GM12878 (cell line): Measurements from ENCODE around the gene PDE7B. TPM values are rescaled to one million over a fixed set of nuclear protein-coding genes. Genes with fewer than 3 reads are reported as not detected.

ENCODE experiments used
- ATAC-seq: fragments of 200-7000 bp; cut with Tn5 transposase; 3 replicates; pipeline ENCODE4 v1.9.1; 2020; ENCODE audit warnings: mild to moderate bottlenecking, moderate library complexity
- BruUV-seq: library from RNA; stranded (reverse); fragments of 400-500 nt; replicated peaks from 2 replicates; lab custom pipeline; 2021; lab: Mats Ljungman, UMichigan
- CTCF ChIA-PET: fragments of 300-600 bp; sonication (Branson Sonifier 250); formaldehyde crosslinking; extraction: SDS; loops from one replicate; lab custom pipeline; 2021; ENCODE audit warnings: inconsistent platforms; lab: Yijun Ruan, JAX
- POLR2A ChIA-PET: fragments of 350-600 bp; formaldehyde crosslinking; extraction: SDS; loops from one replicate; lab custom pipeline; 2021; ENCODE audit warnings: inconsistent platforms; lab: Charles Lee
- RAD21 ChIA-PET: fragments of 300-600 bp; sonication (Branson Sonifier 250); formaldehyde crosslinking; loops from one replicate; lab custom pipeline; 2023; ENCODE audit warnings: antibody characterized with exemption; ENCODE audit not compliant: unreplicated experiment; lab: Charles Lee
- SMC1A ChIA-PET: fragments of 300-600 bp; sonication (Branson Sonifier 250); formaldehyde crosslinking; loops from one replicate; lab custom pipeline; 2023; ENCODE audit not compliant: unreplicated experiment, uncharacterized antibody; lab: Charles Lee
- DNase-seq: peaks from one replicate; pipeline ENCODE4 v3.0.0-alpha.2; 2011; ENCODE audit warnings: low read depth, low spot score
- FAIRE-seq: peaks from 3 replicates; lab custom pipeline; 2011; peaks lifted over from hg19 to GRCh38; lab: Jason Lieb, UNC
- H2AFZ ChIP-seq: 2 replicates; pipeline ENCODE4 v1.6.0; 2011; ENCODE audit warnings: low read depth, low read length, control low read depth; ENCODE audit not compliant: control insufficient read depth
- H3K27ac ChIP-seq: 2 replicates; pipeline ENCODE4 v1.5.1; 2011; ENCODE audit warnings: control low read depth; ENCODE audit not compliant: control insufficient read depth, insufficient read depth
- H3K27me3 ChIP-seq, 2 experiments: replicated peaks in 1 of 2; 2 replicates each; pipeline versions ENCODE4 v1.6.0 to v1.6.1; 2011; ENCODE audit warnings: low read length in 1 of 2; ENCODE audit not compliant: control insufficient read depth in 2 of 2, insufficient read depth in 2 of 2
- H3K36me3 ChIP-seq, 2 experiments: 2 replicates each; pipeline ENCODE4 v1.5.1; 2011; ENCODE audit warnings: low read length in 1 of 2; ENCODE audit not compliant: control insufficient read depth in 2 of 2, insufficient read depth in 2 of 2
- H3K4me1 ChIP-seq: 2 replicates; pipeline ENCODE4 v1.6.1; 2011; ENCODE audit warnings: mild to moderate bottlenecking, low read length, moderate library complexity, mixed read lengths; ENCODE audit not compliant: control insufficient read depth, insufficient read depth
- H3K4me2 ChIP-seq: 2 replicates; pipeline ENCODE4 v1.6.0; 2011; ENCODE audit warnings: control low read depth; ENCODE audit not compliant: control insufficient read depth, insufficient read depth
- H3K4me3 ChIP-seq: fragments of 200-600 bp; sonication (generic); 2 replicates; pipeline ENCODE4 v1.5.1; 2016
- H3K79me2 ChIP-seq: 2 replicates; pipeline ENCODE4 v1.6.0; 2011; ENCODE audit warnings: low read length; ENCODE audit not compliant: control insufficient read depth, insufficient read depth
- H3K9ac ChIP-seq: 2 replicates; pipeline ENCODE4 v1.8.0; 2011; ENCODE audit warnings: low read length, control low read depth, mixed read lengths; ENCODE audit not compliant: control insufficient read depth, insufficient read depth
- H3K9me3 ChIP-seq: replicated peaks from 3 replicates; pipeline ENCODE4 v1.5.1; 2011; ENCODE audit warnings: mild to moderate bottlenecking, low read length; ENCODE audit not compliant: control insufficient read depth, insufficient read depth
- H4K20me1 ChIP-seq: 2 replicates; pipeline ENCODE4 v1.6.0; 2011; ENCODE audit not compliant: control insufficient read depth, insufficient read depth
- DPF2 ChIP-seq: fragments of 450-650 bp; IDR thresholded peaks from 2 replicates; pipeline ENCODE4 v1.6.1; 2017; ENCODE audit warnings: mild to moderate bottlenecking
- PRDM15 ChIP-seq: fragments of 450-650 bp; formaldehyde crosslinking; IDR thresholded peaks from 2 replicates; pipeline ENCODE4 v1.4.0; 2020; ENCODE audit warnings: mild to moderate bottlenecking, moderate library complexity
- RBBP5 ChIP-seq: fragments of 200-600 bp; sonication (generic); conservative IDR thresholded peaks from 2 replicates; pipeline ENCODE4 v1.6.1; 2016
- SIN3A ChIP-seq: IDR thresholded peaks from 2 replicates; pipeline ENCODE4 v1.6.1; 2012; ENCODE audit warnings: low read depth, low read length, improper control_type of control experiment
- TCF12 ChIP-seq: IDR thresholded peaks from 2 replicates; pipeline ENCODE4 v1.6.1; 2011; ENCODE audit warnings: low read depth, mild to moderate bottlenecking, low read length
- ZNF384 ChIP-seq: IDR thresholded peaks from 2 replicates; pipeline ENCODE4 v1.6.1; 2012; ENCODE audit warnings: low read depth, mild to moderate bottlenecking, low read length, improper control_type of control experiment, borderline replicate concordance
- WGBS: methylation state at CpG from one replicate; pipeline ENCODE4 v1.1.6; 2016; ENCODE audit warnings: low lambda C conversion rate; ENCODE audit not compliant: insufficient replicate concordance, insufficient coverage; ENCODE audit errors: missing lambda C conversion rate; 5-methylcytosine and 5-hydroxymethylcytosine counted together
- in situ Hi-C: fragments of 300-500 bp; cut with MboI; formaldehyde crosslinking; loops from 9 replicates; pipeline ENCODE4 v1.14.3; 2018; ENCODE audit warnings: mixed read lengths
- intact Hi-C: fragments of 100-400 bp; cut with micrococcal nuclease; formaldehyde crosslinking; loops from one replicate; pipeline ENCODE4 v1.14.2; 2022; ENCODE audit not compliant: unreplicated experiment
- polyA plus RNA-seq, 11 experiments: library from polyadenylated mRNA; depleted of rRNA in 4 of 11; unstranded in 6 of 11; stranded (reverse) in 5 of 11; fragments of >200 nt; fragmentation: Nextera tagmentation in 4 of 11; fragmentation: Illumina TruSeq in 1 of 11; extraction: Ambion mirVana in 4 of 11; extraction: Trizol in 1 of 11; gene quantifications; 1 replicate in 1 of 11; 2 replicates in 10 of 11; pipeline versions ENCODE4 v1.2.1 to v1.2.3, GENCODE V29; 2011 to 2016; ENCODE audit warnings: inconsistent platforms in 2 of 11, missing spikeins in 2 of 11, low read depth in 1 of 11
- total RNA-seq, 4 experiments: library from RNA; depleted of rRNA in 3 of 4; stranded (reverse); fragments of >200 nt in 3 of 4; fragmentation: Illumina TruSeq in 1 of 4; extraction: Trizol in 1 of 4; gene quantifications; 2 replicates each; pipeline versions ENCODE4 v1.2.1 to v1.2.3, GENCODE V29; 2013 to 2021
- TF ChIP-seq, protein P1 (sequence below): fragments of 450-650 bp; conservative IDR thresholded peaks from 2 replicates; pipeline ENCODE4 v1.6.1; 2017; ENCODE audit warnings: mild to moderate bottlenecking, moderate library complexity
- TF ChIP-seq, protein P2 (sequence below): IDR thresholded peaks from 2 replicates; pipeline ENCODE4 v1.6.1; 2012; ENCODE audit warnings: improper control_type of control experiment, low read depth, low read length; ENCODE audit not compliant: insufficient replicate concordance

Gene PDE7B
- total and polyA plus RNA-seq, 10 of the 15 experiments (the other 5 are each of a cell fraction or from before 2014, with no cell fraction given), result not detected

DNA sequence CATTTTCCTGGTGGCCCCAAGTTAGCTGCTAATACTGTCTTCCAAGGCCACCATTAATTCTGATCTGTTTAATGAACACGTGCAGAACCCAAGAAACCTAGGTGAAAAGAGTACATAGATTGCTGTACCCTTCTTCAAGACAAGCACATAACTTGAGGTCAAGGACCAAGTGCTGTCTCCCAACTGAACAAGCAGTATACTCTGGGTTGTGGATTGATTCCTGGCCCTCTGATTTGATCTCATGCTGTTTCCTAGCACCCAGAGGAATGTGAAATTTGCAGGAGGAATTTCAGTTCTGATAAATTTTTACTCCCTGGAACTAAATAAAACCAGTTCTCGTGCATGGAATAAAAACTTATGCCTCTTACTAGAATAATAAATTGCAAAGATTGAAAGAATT, 323.0 kb downstream of the PDE7B start (continued):
- TF ChIP-seq, protein P1, sequence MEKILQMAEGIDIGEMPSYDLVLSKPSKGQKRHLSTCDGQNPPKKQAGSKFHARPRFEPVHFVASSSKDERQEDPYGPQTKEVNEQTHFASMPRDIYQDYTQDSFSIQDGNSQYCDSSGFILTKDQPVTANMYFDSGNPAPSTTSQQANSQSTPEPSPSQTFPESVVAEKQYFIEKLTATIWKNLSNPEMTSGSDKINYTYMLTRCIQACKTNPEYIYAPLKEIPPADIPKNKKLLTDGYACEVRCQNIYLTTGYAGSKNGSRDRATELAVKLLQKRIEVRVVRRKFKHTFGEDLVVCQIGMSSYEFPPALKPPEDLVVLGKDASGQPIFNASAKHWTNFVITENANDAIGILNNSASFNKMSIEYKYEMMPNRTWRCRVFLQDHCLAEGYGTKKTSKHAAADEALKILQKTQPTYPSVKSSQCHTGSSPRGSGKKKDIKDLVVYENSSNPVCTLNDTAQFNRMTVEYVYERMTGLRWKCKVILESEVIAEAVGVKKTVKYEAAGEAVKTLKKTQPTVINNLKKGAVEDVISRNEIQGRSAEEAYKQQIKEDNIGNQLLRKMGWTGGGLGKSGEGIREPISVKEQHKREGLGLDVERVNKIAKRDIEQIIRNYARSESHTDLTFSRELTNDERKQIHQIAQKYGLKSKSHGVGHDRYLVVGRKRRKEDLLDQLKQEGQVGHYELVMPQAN, result no peak

- H3K4me2 ChIP-seq, result no peak overlapping the region
- FAIRE-seq (no peak), DNase-seq (no peak), ATAC-seq (no peak)
- H3K9ac ChIP-seq, result no peak overlapping the region
- TF ChIP-seq TCF12 (no peak), RBBP5 (no peak), SIN3A (no peak), DPF2 (no peak), PRDM15 (no peak), ZNF384 (no peak)
- TF ChIP-seq, protein P2, sequence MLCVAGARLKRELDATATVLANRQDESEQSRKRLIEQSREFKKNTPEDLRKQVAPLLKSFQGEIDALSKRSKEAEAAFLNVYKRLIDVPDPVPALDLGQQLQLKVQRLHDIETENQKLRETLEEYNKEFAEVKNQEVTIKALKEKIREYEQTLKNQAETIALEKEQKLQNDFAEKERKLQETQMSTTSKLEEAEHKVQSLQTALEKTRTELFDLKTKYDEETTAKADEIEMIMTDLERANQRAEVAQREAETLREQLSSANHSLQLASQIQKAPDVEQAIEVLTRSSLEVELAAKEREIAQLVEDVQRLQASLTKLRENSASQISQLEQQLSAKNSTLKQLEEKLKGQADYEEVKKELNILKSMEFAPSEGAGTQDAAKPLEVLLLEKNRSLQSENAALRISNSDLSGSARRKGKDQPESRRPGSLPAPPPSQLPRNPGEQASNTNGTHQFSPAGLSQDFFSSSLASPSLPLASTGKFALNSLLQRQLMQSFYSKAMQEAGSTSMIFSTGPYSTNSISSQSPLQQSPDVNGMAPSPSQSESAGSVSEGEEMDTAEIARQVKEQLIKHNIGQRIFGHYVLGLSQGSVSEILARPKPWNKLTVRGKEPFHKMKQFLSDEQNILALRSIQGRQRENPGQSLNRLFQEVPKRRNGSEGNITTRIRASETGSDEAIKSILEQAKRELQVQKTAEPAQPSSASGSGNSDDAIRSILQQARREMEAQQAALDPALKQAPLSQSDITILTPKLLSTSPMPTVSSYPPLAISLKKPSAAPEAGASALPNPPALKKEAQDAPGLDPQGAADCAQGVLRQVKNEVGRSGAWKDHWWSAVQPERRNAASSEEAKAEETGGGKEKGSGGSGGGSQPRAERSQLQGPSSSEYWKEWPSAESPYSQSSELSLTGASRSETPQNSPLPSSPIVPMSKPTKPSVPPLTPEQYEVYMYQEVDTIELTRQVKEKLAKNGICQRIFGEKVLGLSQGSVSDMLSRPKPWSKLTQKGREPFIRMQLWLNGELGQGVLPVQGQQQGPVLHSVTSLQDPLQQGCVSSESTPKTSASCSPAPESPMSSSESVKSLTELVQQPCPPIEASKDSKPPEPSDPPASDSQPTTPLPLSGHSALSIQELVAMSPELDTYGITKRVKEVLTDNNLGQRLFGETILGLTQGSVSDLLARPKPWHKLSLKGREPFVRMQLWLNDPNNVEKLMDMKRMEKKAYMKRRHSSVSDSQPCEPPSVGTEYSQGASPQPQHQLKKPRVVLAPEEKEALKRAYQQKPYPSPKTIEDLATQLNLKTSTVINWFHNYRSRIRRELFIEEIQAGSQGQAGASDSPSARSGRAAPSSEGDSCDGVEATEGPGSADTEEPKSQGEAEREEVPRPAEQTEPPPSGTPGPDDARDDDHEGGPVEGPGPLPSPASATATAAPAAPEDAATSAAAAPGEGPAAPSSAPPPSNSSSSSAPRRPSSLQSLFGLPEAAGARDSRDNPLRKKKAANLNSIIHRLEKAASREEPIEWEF, result no peak
- CTCF ChIA-PET, result no interaction called here
- H3K27me3 ChIP-seq, result no peaks in the 10 kb centered on the region; a peak in 1 of 4 replicates
- POLR2A ChIA-PET, result no interaction called here
- H3K27ac ChIP-seq, result no peak overlapping the region
- H3K4me3 ChIP-seq, result no peak overlapping the region
- H4K20me1 ChIP-seq, result no peaks in the 10 kb centered on the region
- no peaks in the 10 kb centered on the region for H3K36me3 ChIP-seq
- no peaks in the 10 kb centered on the region for H3K9me3 ChIP-seq
- no peaks in the 10 kb centered on the region for H3K79me2 ChIP-seq
- SMC1A ChIA-PET, result no interaction called here
- BruUV-seq, result no TSS peak
- RAD21 ChIA-PET, result no interaction called here
- 88% methylated on average over 1 of the region's 1 CpG for WGBS
- H3K4me1 ChIP-seq, result no peaks in the 10 kb centered on the region
- H2AFZ ChIP-seq, result no peak overlapping the region
- in situ Hi-C loops (no loop called here), intact Hi-C loops (no loop called here)
Measured at GRCh38 chr6:136175873-136176272, 324.4 kb downstream of the PDE7B start.
